Measurements from ENCODE around the gene SAFB. TPM values are rescaled to one million over a fixed set of nuclear protein-coding genes. Genes with fewer than 3 reads are reported as not detected.

Gene SAFB
- total RNA-seq, 1 donor from 2014 or later, result 65.1 TPM

GRCh38 chr19:5692723-5693194 lies 69.9 kb downstream of the SAFB start:
- Mint-ChIP-seq H3K27ac (ENCODE audit: unreplicated experiment) (peak overlapping the region; percentile 58), H3K36me3 (ENCODE audit: low read depth, unreplicated experiment) (peaks cover 13% of the 10 kb centered on the region), H3K4me3 (ENCODE audit: unreplicated experiment) (peak overlapping the region; percentile 99), H3K27me3 (ENCODE audit: low read depth, unreplicated experiment) (no peaks in the 10 kb centered on the region), H3K9me3 (ENCODE audit: unreplicated experiment) (peaks cover 3% of the 10 kb centered on the region), H3K4me1 (ENCODE audit: low read depth, unreplicated experiment) (peaks cover 10% of the 10 kb centered on the region)
- H3K9me3 ChIP-seq (ENCODE audit: insufficient read depth, low read depth, low read length), result no peaks in the 10 kb centered on the region
- no peak overlapping the region for H2AFZ ChIP-seq (ENCODE audit: low read depth, low read length)
- H3K4me2 ChIP-seq (ENCODE audit: low read length), result peak overlapping the region; percentile 86
- no peak for DNase-seq (ENCODE audit: low read depth)
- no peaks in the 10 kb centered on the region for H3K27me3 ChIP-seq (ENCODE audit: insufficient read depth, low read length)
- no peak overlapping the region for H3K9ac ChIP-seq (ENCODE audit: low read length)
- peaks cover 71% of the 10 kb centered on the region for H3K79me2 ChIP-seq (ENCODE audit: insufficient read depth, low read length)
- no peak for TF ChIP-seq EZH2 (IDR thresholded peaks at IDR 0.05; ENCODE audit: insufficient read depth, low read length)
- H3K36me3 ChIP-seq (ENCODE audit: insufficient read depth, low read length), result peaks cover 11% of the 10 kb centered on the region
- FAIRE-seq, result no peak
- no peak overlapping the region for H3K4me3 ChIP-seq (ENCODE audit: insufficient read depth, low read depth, low read length)
- H3K4me1 ChIP-seq (ENCODE audit: insufficient read depth, low read length), result peaks cover 8% of the 10 kb centered on the region
- no peak overlapping the region for H3K27ac ChIP-seq (ENCODE audit: low read depth, low read length)
- H4K20me1 ChIP-seq (ENCODE audit: insufficient read depth, low read length), result peaks cover 74% of the 10 kb centered on the region

DNA sequence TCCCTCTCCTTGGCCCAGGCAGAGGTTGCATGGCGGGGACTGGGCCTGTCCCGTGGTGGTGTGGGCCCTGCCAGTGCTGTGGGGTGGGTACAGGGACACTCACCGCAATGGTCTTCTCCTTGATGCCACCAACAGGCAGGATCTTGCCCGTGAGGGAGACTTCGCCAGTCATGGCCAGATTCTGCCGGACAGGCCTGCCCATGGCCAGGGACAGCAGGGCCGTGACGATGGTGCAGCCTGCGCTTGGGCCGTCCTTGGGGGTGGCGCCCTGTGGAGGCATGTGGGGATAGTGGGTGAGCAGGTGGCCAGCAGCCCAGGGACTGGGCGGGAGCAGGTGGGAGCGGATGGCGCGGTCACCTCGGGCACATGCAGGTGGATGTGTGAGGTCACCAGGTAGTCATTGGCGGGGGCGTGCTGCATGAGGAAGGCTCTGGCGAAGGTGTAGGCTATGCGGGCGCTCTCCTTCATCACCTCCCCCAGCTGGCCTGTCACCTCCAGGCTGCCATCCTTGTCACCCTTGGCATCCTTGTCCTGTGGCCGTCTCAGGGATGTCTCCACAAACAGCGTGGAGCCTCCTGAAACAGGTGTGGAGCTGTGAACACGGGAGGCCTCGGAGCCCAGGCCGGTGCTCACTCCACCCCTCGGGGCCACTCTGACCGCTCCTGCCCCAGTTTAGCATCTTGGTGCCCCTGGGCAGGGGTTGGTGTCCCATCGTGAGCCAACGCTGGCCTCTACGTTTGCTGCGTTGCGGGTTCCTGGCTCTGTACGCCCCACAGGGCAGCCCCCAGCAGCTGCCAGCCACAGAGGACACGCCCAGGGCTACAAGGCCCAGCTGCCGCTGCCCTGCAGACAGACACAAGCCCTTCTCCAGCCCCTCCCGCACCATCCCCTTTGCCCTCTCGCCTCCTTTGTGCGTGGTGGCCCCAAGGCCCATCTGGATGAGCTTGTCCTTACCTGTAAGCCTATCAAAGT lies 70.6 kb downstream of the SAFB start:
- Histone ChIP-seq H3K27ac (ENCODE audit: low read depth, low read length) (no peak overlapping the region), H3K36me3 (ENCODE audit: insufficient read depth, low read length) (peaks cover 11% of the 10 kb centered on the region), H3K27me3 (ENCODE audit: insufficient read depth, low read length) (no peaks in the 10 kb centered on the region), H3K9ac (ENCODE audit: low read length) (no peak overlapping the region), H3K4me1 (ENCODE audit: insufficient read depth, low read length) (peaks cover 8% of the 10 kb centered on the region), H3K4me2 (ENCODE audit: low read length) (no peak overlapping the region), H3K79me2 (ENCODE audit: insufficient read depth, low read length) (peaks cover 71% of the 10 kb centered on the region), H3K9me3 (ENCODE audit: insufficient read depth, low read depth, low read length) (no peaks in the 10 kb centered on the region), H2AFZ (ENCODE audit: low read depth, low read length) (no peak overlapping the region), H4K20me1 (ENCODE audit: insufficient read depth, low read length) (peaks cover 80% of the 10 kb centered on the region), H3K4me3 (ENCODE audit: insufficient read depth, low read depth, low read length) (no peak overlapping the region)
- Mint-ChIP-seq H3K4me3 (ENCODE audit: unreplicated experiment) (no peak overlapping the region), H3K27ac (ENCODE audit: unreplicated experiment) (peak overlapping the region; percentile 58), H3K4me1 (ENCODE audit: low read depth, unreplicated experiment) (peaks cover 10% of the 10 kb centered on the region), H3K36me3 (ENCODE audit: low read depth, unreplicated experiment) (peaks cover 13% of the 10 kb centered on the region), H3K9me3 (ENCODE audit: unreplicated experiment) (no peaks in the 10 kb centered on the region), H3K27me3 (ENCODE audit: low read depth, unreplicated experiment) (no peaks in the 10 kb centered on the region)
- DNase-seq (ENCODE audit: low read depth) (no peak), FAIRE-seq (no peak)
- TF ChIP-seq EZH2 (IDR thresholded peaks at IDR 0.05; ENCODE audit: insufficient read depth, low read length), result no peak
- TF ChIP-seq, protein P1, sequence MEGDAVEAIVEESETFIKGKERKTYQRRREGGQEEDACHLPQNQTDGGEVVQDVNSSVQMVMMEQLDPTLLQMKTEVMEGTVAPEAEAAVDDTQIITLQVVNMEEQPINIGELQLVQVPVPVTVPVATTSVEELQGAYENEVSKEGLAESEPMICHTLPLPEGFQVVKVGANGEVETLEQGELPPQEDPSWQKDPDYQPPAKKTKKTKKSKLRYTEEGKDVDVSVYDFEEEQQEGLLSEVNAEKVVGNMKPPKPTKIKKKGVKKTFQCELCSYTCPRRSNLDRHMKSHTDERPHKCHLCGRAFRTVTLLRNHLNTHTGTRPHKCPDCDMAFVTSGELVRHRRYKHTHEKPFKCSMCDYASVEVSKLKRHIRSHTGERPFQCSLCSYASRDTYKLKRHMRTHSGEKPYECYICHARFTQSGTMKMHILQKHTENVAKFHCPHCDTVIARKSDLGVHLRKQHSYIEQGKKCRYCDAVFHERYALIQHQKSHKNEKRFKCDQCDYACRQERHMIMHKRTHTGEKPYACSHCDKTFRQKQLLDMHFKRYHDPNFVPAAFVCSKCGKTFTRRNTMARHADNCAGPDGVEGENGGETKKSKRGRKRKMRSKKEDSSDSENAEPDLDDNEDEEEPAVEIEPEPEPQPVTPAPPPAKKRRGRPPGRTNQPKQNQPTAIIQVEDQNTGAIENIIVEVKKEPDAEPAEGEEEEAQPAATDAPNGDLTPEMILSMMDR (IDR thresholded peaks at IDR 0.05; ENCODE audit: insufficient read depth, low read depth, low read length), result no peak

GRCh38 chr19:5694167-5694955 lies 71.5 kb downstream of the SAFB start:
- Histone ChIP-seq H3K4me2 (ENCODE audit: low read length) (no peak overlapping the region), H2AFZ (ENCODE audit: low read depth, low read length) (no peak overlapping the region), H3K27me3 (ENCODE audit: insufficient read depth, low read length) (no peaks in the 10 kb centered on the region), H4K20me1 (ENCODE audit: insufficient read depth, low read length) (peaks cover 88% of the 10 kb centered on the region), H3K9me3 (ENCODE audit: insufficient read depth, low read depth, low read length) (no peaks in the 10 kb centered on the region), H3K4me3 (ENCODE audit: insufficient read depth, low read depth, low read length) (no peak overlapping the region), H3K4me1 (ENCODE audit: insufficient read depth, low read length) (peaks cover 8% of the 10 kb centered on the region), H3K79me2 (ENCODE audit: insufficient read depth, low read length) (peaks cover 71% of the 10 kb centered on the region), H3K36me3 (ENCODE audit: insufficient read depth, low read length) (peaks cover 11% of the 10 kb centered on the region), H3K27ac (ENCODE audit: low read depth, low read length) (no peak overlapping the region), H3K9ac (ENCODE audit: low read length) (no peak overlapping the region)
- no peak for FAIRE-seq
- no peak for DNase-seq (ENCODE audit: low read depth)
- Mint-ChIP-seq H3K4me1 (ENCODE audit: low read depth, unreplicated experiment) (peaks cover 10% of the 10 kb centered on the region), H3K27me3 (ENCODE audit: low read depth, unreplicated experiment) (no peaks in the 10 kb centered on the region), H3K9me3 (ENCODE audit: unreplicated experiment) (no peaks in the 10 kb centered on the region), H3K4me3 (ENCODE audit: unreplicated experiment) (no peak overlapping the region), H3K27ac (ENCODE audit: unreplicated experiment) (no peak overlapping the region), H3K36me3 (ENCODE audit: low read depth, unreplicated experiment) (peaks cover 16% of the 10 kb centered on the region)
- TF ChIP-seq EZH2 (IDR thresholded peaks at IDR 0.05; ENCODE audit: insufficient read depth, low read length), result no peak
- TF ChIP-seq, protein P1 (IDR thresholded peaks at IDR 0.05; ENCODE audit: insufficient read depth, low read depth, low read length), result no peak

All from astrocyte (in vitro differentiated cells and primary cell).